Kidney (tissue), 14 donors: ENCODE measurements around the gene RSU1. TPM values are rescaled to one million over a fixed set of nuclear protein-coding genes. Genes with fewer than 3 reads are reported as not detected.

Experiments used
- DNase-seq, 5 donors: peaks; one replicate each; pipeline ENCODE4 v3.0.0-alpha.2; 2013 to 2020
- FAIRE-seq: peaks from 2 replicates; lab custom pipeline; 2012; peaks lifted over from hg19 to GRCh38; lab: Jason Lieb, UNC
- H3K27ac ChIP-seq, 2 donors: one replicate each; pipeline ENCODE4 v1.7.0; 2013; ENCODE audit warnings: low read depth in 2 of 2, low read length in 2 of 2, inconsistent platforms in 1 of 2
- H3K27me3 ChIP-seq: one replicate; pipeline ENCODE4 v1.7.1; 2013; ENCODE audit warnings: low read length, inconsistent platforms; ENCODE audit not compliant: control insufficient read depth, insufficient read depth
- H3K36me3 ChIP-seq, 3 donors: one replicate each; pipeline versions ENCODE4 v1.7.0 to v1.7.1; 2013; ENCODE audit warnings: low read length in 3 of 3, control low read depth in 1 of 3, inconsistent platforms in 1 of 3; ENCODE audit not compliant: insufficient read depth in 3 of 3, control insufficient read depth in 2 of 3
- H3K4me1 ChIP-seq, 3 donors: one replicate each; pipeline versions ENCODE4 v1.7.0 to v1.7.1; 2013; ENCODE audit warnings: low read length in 3 of 3, inconsistent platforms in 1 of 3, low read depth in 1 of 3; ENCODE audit not compliant: control insufficient read depth in 2 of 3, insufficient read depth in 2 of 3
- H3K4me3 ChIP-seq, 3 donors: one replicate each; pipeline versions ENCODE4 v1.7.0 to v1.8.1; 2013; ENCODE audit warnings: low read length in 3 of 3, control low read depth in 1 of 3, inconsistent platforms in 1 of 3
- H3K9ac ChIP-seq, 3 donors: one replicate each; pipeline versions ENCODE4 v1.7.0 to v1.7.1; 2013; ENCODE audit warnings: low read length in 3 of 3, control low read depth in 1 of 3, inconsistent platforms in 1 of 3
- H3K9me3 ChIP-seq, 3 donors: one replicate each; pipeline versions ENCODE4 v1.7.0 to v1.7.1; 2013; ENCODE audit warnings: low read length in 3 of 3, control low read depth in 1 of 3, inconsistent platforms in 1 of 3; ENCODE audit not compliant: control insufficient read depth in 2 of 3, insufficient read depth in 1 of 3
- intact Hi-C: fragments of 100-400 bp; cut with DNase I; formaldehyde crosslinking; loops from one replicate; pipeline ENCODE4 v1.11.1; 2022
- polyA plus RNA-seq: library from polyadenylated mRNA; stranded (reverse); fragments of 350-450 nt; fragmentation: Illumina TruSeq; extraction: RNeasy Lipid Tissue Mini Kit (QIAGEN cat#74804); gene quantifications from one replicate; pipeline ENCODE4 v1.2.3, GENCODE V29; 2014; ENCODE audit warnings: low read depth, low replicate concordance; ENCODE audit not compliant: insufficient read depth
- total RNA-seq: library from RNA; stranded (reverse); fragmentation: NEBNext Ultra II Directional; extraction: Animal tissue kit (Norgen Biotek cat#: 25700); gene quantifications from one replicate; pipeline ENCODE4 v1.2.1, GENCODE V29; 2021
- TF ChIP-seq, protein P1 (sequence below): IDR thresholded peaks from 3 replicates; pipeline ENCODE4 v1.5.1; 2012; ENCODE audit warnings: mild to moderate bottlenecking, moderate library complexity, borderline replicate concordance; ENCODE audit not compliant: insufficient read depth; ENCODE audit errors: extremely low read depth
- donor health status: control.
- donor health status: control.
- donor health status: control.
- donor health status: control.
- donor health status: control.
- donor health status: DM: yes; HTN: yes; CAD: no.
- donor health status: Normal renal cell carcinoma (clear cell type).

The RSU1 gene
- total and polyA plus RNA-seq, 2 donors from 2014 or later = 44.6 to 72.4 TPM

DNA sequence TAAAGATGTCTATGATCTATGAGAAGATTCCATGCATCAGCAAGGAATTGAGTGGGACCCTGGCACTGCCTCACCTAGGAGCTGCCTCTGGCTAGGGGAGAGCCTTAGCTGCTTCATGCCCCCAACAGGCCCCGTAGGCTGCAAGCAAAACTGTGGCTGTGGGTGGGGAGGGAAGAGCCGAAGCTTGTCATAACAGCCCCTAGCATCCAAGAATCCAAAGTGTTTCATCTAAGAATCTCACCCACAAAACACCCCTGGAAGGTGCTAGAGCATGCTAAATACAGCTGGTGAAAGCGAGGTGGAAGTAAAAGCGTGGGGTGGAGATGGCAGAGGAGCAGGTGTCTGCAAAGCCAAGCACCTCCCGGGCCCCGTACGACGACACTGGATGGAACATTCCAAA, 208.0 kb downstream of the RSU1 start:
- FAIRE-seq (no peak), DNase-seq (no peak)
- Histone ChIP-seq H3K27me3 (no peaks in the 10 kb centered on the region), H3K4me3 (no peak overlapping the region), H3K36me3 (no peaks in the 10 kb centered on the region), H3K27ac (no peak overlapping the region), H3K9ac (no peak overlapping the region), H3K4me1 (no peaks in the 10 kb centered on the region), H3K9me3 (no peaks in the 10 kb centered on the region)
- TF ChIP-seq, protein P1, sequence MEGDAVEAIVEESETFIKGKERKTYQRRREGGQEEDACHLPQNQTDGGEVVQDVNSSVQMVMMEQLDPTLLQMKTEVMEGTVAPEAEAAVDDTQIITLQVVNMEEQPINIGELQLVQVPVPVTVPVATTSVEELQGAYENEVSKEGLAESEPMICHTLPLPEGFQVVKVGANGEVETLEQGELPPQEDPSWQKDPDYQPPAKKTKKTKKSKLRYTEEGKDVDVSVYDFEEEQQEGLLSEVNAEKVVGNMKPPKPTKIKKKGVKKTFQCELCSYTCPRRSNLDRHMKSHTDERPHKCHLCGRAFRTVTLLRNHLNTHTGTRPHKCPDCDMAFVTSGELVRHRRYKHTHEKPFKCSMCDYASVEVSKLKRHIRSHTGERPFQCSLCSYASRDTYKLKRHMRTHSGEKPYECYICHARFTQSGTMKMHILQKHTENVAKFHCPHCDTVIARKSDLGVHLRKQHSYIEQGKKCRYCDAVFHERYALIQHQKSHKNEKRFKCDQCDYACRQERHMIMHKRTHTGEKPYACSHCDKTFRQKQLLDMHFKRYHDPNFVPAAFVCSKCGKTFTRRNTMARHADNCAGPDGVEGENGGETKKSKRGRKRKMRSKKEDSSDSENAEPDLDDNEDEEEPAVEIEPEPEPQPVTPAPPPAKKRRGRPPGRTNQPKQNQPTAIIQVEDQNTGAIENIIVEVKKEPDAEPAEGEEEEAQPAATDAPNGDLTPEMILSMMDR = no peak
- intact Hi-C loops = no loop called here

DNA sequence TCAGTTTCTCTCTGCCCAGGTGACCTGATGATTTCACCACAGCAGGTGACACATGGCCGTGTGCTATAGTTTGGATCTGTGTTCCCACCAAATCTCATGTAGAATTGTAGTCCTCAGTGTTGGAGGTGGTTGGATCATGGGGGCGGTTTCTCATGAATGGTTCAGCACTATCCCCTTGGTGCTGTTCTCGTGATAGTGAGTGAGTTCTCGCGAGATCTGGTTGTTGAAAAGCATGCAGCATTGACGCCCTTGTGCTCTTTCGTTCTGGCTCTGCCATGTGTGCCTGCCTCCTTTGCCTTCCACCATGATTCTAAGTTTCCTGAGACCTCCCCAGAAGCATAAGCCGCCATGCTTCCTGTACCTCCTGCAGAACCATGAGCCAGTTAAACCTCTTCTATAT, 210.3 kb downstream of the RSU1 start:
- Histone ChIP-seq H3K27ac (no peak overlapping the region), H3K4me3 (no peak overlapping the region), H3K9ac (no peak overlapping the region), H3K4me1 (no peaks in the 10 kb centered on the region), H3K9me3 (no peaks in the 10 kb centered on the region), H3K27me3 (no peaks in the 10 kb centered on the region), H3K36me3 (no peaks in the 10 kb centered on the region)
- no peak for DNase-seq
- intact Hi-C loops = no loop called here
- FAIRE-seq = no peak
- TF ChIP-seq, protein P1 = no peak

DNA sequence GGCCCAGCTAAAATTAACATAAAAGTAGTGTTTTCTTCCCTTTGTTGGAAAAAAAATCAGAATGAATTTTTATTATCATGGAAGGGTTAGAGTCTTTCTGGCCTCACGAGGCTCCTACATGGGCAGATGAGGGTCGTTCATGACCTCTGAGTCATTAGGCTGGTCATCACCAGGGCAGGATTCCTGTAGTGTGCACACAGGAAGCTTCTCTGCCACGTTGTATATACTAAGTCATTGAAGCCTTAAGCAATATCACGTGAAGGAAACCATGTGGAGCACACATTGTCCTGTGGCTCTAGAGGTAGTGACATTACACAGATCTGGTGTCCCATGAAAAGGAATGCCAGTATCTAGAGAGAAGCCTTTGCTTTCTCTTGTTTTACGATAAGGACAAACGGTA, 210.8 kb downstream of the RSU1 start:
- Histone ChIP-seq H3K9ac (no peak overlapping the region), H3K36me3 (no peaks in the 10 kb centered on the region), H3K4me1 (no peaks in the 10 kb centered on the region), H3K27me3 (no peaks in the 10 kb centered on the region), H3K27ac (no peak overlapping the region), H3K9me3 (no peaks in the 10 kb centered on the region), H3K4me3 (no peak overlapping the region)
- intact Hi-C loops = no loop called here
- TF ChIP-seq, protein P1 = no peak
- FAIRE-seq (no peak), DNase-seq (no peak)

DNA sequence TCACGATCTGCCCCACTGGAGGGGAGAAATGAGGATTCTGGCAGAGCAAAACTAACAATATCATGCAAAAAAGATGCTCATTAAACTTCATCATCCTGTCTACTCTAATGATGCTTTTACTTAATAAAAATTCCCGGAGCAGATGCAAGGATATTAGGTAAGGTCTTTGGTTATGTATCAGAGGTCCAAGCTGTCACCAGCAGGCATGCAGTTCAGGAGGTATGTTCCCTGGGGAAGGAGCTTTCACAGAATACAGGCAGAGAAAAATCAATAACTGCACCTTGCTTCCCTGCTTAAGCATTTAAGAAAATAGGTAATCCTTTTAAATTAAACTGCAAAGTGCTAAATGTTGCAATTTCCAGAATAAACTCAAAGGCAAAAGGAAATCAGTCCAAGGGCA, 213.9 kb downstream of the RSU1 start:
- Histone ChIP-seq H3K36me3 (no peaks in the 10 kb centered on the region), H3K27ac (no peak overlapping the region), H3K4me1 (no peaks in the 10 kb centered on the region), H3K9me3 (no peaks in the 10 kb centered on the region), H3K4me3 (no peak overlapping the region), H3K27me3 (no peaks in the 10 kb centered on the region), H3K9ac (no peak overlapping the region)
- no peak for DNase-seq
- TF ChIP-seq, protein P1 = no peak
- intact Hi-C loops = no loop called here
- FAIRE-seq = no peak
